K562 (cell line): ENCODE results near the gene VPS9D1. TPM values are rescaled to one million over a fixed set of nuclear protein-coding genes. Genes with fewer than 3 reads are reported as not detected.

Experiments used
- CTBP1 ChIP-seq: fragments of 450-650 bp; IDR thresholded peaks from 2 replicates; pipeline ENCODE4 v1.6.1; 2016; ENCODE audit warnings: borderline replicate concordance
- EGR1 ChIP-seq: fragments of 450-650 bp; conservative IDR thresholded peaks from 2 replicates; pipeline ENCODE4 v1.6.1; 2017; ENCODE audit warnings: mild to moderate bottlenecking
- HDAC1 ChIP-seq, 2 experiments: fragments of 450-650 bp; IDR thresholded peaks; 2 replicates each; pipeline ENCODE4 v1.6.1; 2016 to 2017; ENCODE audit warnings: inconsistent platforms in 1 of 2, mild to moderate bottlenecking in 1 of 2, moderate library complexity in 1 of 2
- RB1 ChIP-seq: fragments of 450-650 bp; IDR thresholded peaks from 2 replicates; pipeline ENCODE4 v1.6.1; 2017; ENCODE audit warnings: low read depth, mild to moderate bottlenecking
- SP1 ChIP-seq: sonication (generic); formaldehyde crosslinking; IDR thresholded peaks from 2 replicates; pipeline ENCODE4 v1.8.1; 2022; ENCODE audit warnings: mild to moderate bottlenecking, missing genetic modification reagents
- TEAD1 ChIP-seq, 2 experiments: fragments of 450-650 bp in 1 of 2; sonication (generic) in 1 of 2; formaldehyde crosslinking; IDR thresholded peaks; 2 replicates each; pipeline versions ENCODE4 v1.4.0 to v1.8.0; 2020 to 2022; ENCODE audit warnings: mild to moderate bottlenecking in 2 of 2, missing genetic modification reagents in 1 of 2
- polyA plus RNA-seq, 8 experiments: library from polyadenylated mRNA; depleted of rRNA in 4 of 8; stranded (reverse) in 5 of 8; unstranded in 3 of 8; fragments of >200 nt; fragmentation: Nextera tagmentation in 2 of 8; fragmentation: Illumina TruSeq in 1 of 8; extraction: Ambion mirVana in 2 of 8; extraction: Trizol in 1 of 8; gene quantifications; 2 replicates each; pipeline versions ENCODE4 v1.2.1 to v1.2.3, GENCODE V29; 2011 to 2014; ENCODE audit warnings: inconsistent platforms in 1 of 8, missing spikeins in 1 of 8
- total RNA-seq, 7 experiments: library from RNA; depleted of rRNA in 6 of 7; stranded (reverse); fragments of >200 nt in 6 of 7; fragmentation: Illumina TruSeq in 2 of 7; extraction: Trizol in 2 of 7; gene quantifications; 2 replicates each; pipeline versions ENCODE4 v1.2.1 to v1.2.3, GENCODE V29; 2011 to 2021; ENCODE audit warnings: low replicate concordance in 1 of 7
- TF ChIP-seq, protein P1 (sequence below), 3 experiments: fragments of 200-800 bp in 1 of 3; fragments of 250-450 bp in 1 of 3; fragments of 450-650 bp in 1 of 3; sonication (Bioruptor Pico) in 1 of 3; sonication (Bioruptor generic) in 1 of 3; formaldehyde crosslinking in 1 of 3; IDR thresholded peaks; 2 replicates each; pipeline versions ENCODE4 v1.6.1 to v1.8.0; 2016 to 2022; ENCODE audit warnings: mild to moderate bottlenecking in 2 of 3, missing genetic modification characterization in 2 of 3, missing compliant biosample characterization in 1 of 3, moderate library complexity in 1 of 3
- TF ChIP-seq, protein P2 (sequence below): fragments of 450-650 bp; IDR thresholded peaks from 2 replicates; pipeline ENCODE4 v1.6.1; 2016; ENCODE audit warnings: mild to moderate bottlenecking, moderate library complexity

The VPS9D1 gene
- total and polyA plus RNA-seq, 9 of the 15 experiments (the other 6 are each of a cell fraction or from before 2014, with no cell fraction given) = 0.33 to 3.1 (median 1.1) TPM

- TF ChIP-seq, protein P1, sequence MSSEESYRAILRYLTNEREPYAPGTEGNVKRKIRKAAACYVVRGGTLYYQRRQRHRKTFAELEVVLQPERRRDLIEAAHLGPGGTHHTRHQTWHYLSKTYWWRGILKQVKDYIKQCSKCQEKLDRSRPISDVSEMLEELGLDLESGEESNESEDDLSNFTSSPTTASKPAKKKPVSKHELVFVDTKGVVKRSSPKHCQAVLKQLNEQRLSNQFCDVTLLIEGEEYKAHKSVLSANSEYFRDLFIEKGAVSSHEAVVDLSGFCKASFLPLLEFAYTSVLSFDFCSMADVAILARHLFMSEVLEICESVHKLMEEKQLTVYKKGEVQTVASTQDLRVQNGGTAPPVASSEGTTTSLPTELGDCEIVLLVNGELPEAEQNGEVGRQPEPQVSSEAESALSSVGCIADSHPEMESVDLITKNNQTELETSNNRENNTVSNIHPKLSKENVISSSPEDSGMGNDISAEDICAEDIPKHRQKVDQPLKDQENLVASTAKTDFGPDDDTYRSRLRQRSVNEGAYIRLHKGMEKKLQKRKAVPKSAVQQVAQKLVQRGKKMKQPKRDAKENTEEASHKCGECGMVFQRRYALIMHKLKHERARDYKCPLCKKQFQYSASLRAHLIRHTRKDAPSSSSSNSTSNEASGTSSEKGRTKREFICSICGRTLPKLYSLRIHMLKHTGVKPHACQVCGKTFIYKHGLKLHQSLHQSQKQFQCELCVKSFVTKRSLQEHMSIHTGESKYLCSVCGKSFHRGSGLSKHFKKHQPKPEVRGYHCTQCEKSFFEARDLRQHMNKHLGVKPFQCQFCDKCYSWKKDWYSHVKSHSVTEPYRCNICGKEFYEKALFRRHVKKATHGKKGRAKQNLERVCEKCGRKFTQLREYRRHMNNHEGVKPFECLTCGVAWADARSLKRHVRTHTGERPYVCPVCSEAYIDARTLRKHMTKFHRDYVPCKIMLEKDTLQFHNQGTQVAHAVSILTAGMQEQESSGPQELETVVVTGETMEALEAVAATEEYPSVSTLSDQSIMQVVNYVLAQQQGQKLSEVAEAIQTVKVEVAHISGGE (CRISPR knock-in tag; IDR thresholded peaks at IDR 0.05) = peak in 1 of 3 experiments; percentile 82; a peak in 3 of 6 replicates
- TF ChIP-seq, protein P2, sequence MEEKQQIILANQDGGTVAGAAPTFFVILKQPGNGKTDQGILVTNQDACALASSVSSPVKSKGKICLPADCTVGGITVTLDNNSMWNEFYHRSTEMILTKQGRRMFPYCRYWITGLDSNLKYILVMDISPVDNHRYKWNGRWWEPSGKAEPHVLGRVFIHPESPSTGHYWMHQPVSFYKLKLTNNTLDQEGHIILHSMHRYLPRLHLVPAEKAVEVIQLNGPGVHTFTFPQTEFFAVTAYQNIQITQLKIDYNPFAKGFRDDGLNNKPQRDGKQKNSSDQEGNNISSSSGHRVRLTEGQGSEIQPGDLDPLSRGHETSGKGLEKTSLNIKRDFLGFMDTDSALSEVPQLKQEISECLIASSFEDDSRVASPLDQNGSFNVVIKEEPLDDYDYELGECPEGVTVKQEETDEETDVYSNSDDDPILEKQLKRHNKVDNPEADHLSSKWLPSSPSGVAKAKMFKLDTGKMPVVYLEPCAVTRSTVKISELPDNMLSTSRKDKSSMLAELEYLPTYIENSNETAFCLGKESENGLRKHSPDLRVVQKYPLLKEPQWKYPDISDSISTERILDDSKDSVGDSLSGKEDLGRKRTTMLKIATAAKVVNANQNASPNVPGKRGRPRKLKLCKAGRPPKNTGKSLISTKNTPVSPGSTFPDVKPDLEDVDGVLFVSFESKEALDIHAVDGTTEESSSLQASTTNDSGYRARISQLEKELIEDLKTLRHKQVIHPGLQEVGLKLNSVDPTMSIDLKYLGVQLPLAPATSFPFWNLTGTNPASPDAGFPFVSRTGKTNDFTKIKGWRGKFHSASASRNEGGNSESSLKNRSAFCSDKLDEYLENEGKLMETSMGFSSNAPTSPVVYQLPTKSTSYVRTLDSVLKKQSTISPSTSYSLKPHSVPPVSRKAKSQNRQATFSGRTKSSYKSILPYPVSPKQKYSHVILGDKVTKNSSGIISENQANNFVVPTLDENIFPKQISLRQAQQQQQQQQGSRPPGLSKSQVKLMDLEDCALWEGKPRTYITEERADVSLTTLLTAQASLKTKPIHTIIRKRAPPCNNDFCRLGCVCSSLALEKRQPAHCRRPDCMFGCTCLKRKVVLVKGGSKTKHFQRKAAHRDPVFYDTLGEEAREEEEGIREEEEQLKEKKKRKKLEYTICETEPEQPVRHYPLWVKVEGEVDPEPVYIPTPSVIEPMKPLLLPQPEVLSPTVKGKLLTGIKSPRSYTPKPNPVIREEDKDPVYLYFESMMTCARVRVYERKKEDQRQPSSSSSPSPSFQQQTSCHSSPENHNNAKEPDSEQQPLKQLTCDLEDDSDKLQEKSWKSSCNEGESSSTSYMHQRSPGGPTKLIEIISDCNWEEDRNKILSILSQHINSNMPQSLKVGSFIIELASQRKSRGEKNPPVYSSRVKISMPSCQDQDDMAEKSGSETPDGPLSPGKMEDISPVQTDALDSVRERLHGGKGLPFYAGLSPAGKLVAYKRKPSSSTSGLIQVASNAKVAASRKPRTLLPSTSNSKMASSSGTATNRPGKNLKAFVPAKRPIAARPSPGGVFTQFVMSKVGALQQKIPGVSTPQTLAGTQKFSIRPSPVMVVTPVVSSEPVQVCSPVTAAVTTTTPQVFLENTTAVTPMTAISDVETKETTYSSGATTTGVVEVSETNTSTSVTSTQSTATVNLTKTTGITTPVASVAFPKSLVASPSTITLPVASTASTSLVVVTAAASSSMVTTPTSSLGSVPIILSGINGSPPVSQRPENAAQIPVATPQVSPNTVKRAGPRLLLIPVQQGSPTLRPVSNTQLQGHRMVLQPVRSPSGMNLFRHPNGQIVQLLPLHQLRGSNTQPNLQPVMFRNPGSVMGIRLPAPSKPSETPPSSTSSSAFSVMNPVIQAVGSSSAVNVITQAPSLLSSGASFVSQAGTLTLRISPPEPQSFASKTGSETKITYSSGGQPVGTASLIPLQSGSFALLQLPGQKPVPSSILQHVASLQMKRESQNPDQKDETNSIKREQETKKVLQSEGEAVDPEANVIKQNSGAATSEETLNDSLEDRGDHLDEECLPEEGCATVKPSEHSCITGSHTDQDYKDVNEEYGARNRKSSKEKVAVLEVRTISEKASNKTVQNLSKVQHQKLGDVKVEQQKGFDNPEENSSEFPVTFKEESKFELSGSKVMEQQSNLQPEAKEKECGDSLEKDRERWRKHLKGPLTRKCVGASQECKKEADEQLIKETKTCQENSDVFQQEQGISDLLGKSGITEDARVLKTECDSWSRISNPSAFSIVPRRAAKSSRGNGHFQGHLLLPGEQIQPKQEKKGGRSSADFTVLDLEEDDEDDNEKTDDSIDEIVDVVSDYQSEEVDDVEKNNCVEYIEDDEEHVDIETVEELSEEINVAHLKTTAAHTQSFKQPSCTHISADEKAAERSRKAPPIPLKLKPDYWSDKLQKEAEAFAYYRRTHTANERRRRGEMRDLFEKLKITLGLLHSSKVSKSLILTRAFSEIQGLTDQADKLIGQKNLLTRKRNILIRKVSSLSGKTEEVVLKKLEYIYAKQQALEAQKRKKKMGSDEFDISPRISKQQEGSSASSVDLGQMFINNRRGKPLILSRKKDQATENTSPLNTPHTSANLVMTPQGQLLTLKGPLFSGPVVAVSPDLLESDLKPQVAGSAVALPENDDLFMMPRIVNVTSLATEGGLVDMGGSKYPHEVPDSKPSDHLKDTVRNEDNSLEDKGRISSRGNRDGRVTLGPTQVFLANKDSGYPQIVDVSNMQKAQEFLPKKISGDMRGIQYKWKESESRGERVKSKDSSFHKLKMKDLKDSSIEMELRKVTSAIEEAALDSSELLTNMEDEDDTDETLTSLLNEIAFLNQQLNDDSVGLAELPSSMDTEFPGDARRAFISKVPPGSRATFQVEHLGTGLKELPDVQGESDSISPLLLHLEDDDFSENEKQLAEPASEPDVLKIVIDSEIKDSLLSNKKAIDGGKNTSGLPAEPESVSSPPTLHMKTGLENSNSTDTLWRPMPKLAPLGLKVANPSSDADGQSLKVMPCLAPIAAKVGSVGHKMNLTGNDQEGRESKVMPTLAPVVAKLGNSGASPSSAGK = peak; percentile 83
- TF ChIP-seq CTBP1 (peak; percentile 91), EGR1 (peak; percentile 80), HDAC1 (IDR thresholded peaks at IDR 0.05) (peak in 1 of 2 experiments; percentile 96; a peak in 2 of 4 replicates), RB1 (peak; percentile 78; the same call in 1 of the 2 replicates), SP1 (peak; percentile 94), TEAD1 (CRISPR knock-in tag; IDR thresholded peaks at IDR 0.05) (no peak)
Observed at GRCh38 chr16:89701425-89702406, 19.0 kb downstream of the VPS9D1 start, which contains the start of gene SPATA2L (continued).
